H1 (cell line): Measurements from ENCODE around the gene GNG12. TPM values are rescaled to one million over a fixed set of nuclear protein-coding genes. Genes with fewer than 3 reads are reported as not detected.

Experiments used
- RFX5 ChIP-seq: IDR thresholded peaks from 2 replicates; pipeline ENCODE4 v1.6.1; 2011; ENCODE audit warnings: low read depth, low read length, improper control_type of control experiment, borderline replicate concordance
- polyA plus RNA-seq, 7 experiments: library from polyadenylated mRNA; depleted of rRNA in 3 of 7; stranded (reverse) in 5 of 7; unstranded in 2 of 7; fragments of >200 nt in 5 of 7; fragments of 200-250 nt in 2 of 7; gene quantifications; 1 replicate in 5 of 7; 2 replicates in 1 of 7; 4 replicates in 1 of 7; pipeline versions ENCODE4 v1.2.1 to v1.2.3, GENCODE V29; 2011 to 2013; ENCODE audit warnings: missing spikeins in 2 of 7, mixed read lengths in 2 of 7
- total RNA-seq: library from RNA; stranded (reverse); fragmentation: NEBNext Ultra II Directional; extraction: Animal tissue kit (Norgen Biotek cat#: 25700); gene quantifications from 2 replicates; pipeline ENCODE4 v1.2.1, GENCODE V29; 2021

The GNG12 gene
- total and polyA plus RNA-seq, 2 of the 8 experiments (the other 6 are each of a cell fraction or from before 2014, with no cell fraction given), result 11.4 to 35.8 TPM

DNA sequence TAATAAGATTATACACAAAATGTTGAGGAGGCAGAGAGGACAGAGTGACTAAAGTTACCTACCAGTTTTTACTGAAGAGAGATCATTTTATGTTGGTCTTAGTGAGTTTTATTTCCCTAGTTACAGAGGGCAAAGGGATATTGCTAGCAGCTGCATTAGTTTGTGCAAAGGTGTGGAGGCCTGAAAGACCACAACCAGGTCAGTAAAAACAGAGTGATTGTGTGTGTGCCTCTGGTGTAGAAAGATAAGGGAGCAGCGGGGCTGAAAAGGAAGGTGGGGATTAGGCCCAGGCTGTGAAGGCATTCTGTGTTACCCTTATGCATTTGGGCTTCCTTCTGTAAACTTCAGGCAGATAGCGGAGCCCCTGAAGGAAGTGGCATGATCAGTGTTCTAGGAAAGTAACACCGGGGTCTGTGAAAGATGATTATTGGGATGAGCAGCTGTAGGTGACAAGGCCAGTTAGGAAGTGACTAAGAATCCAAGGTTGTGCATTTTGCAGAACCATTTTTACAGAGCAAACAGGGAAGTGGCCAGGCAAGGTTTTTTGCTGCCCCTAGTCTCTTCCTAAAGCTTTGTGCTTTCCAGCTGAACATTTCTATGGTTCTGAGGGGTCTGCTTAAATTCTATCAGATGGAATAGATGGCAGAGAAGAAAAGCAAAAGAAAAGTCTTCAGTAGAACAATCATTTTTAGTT lies 144.6 kb downstream of the GNG12 start (continued):
- no peak for TF ChIP-seq RFX5
